DMS79 treated with DMSO at 0.1 percent for 48 hours (cell line): ENCODE data around the gene TRMO.

Experiments used
- DNase-seq: peaks from one replicate; lab custom pipeline; 2025; lab: John Stamatoyannopoulos, UW

Gene TRMO

GRCh38 chr9:97858826-97859225 is 63.5 kb downstream of the TRMO start:
- DNase-seq, result no peak

GRCh38 chr9:97858393-97858713 is 63.9 kb downstream of the TRMO start:
- no peak for DNase-seq

- DNase-seq, result no peak
Measured at GRCh38 chr9:97857606-97858392, 64.5 kb downstream of the TRMO start.

- no peak for DNase-seq
Measured at GRCh38 chr9:97856857-97857605, 65.3 kb downstream of the TRMO start.

GRCh38 chr9:97855899-97856298 is 66.4 kb downstream of the TRMO start:
- DNase-seq, result no peak

GRCh38 chr9:97855486-97855875 is 66.8 kb downstream of the TRMO start:
- no peak for DNase-seq

GRCh38 chr9:97854696-97855485 is 67.4 kb downstream of the TRMO start:
- no peak for DNase-seq
